ENCODE results near the gene PDE4D. TPM values are rescaled to one million over a fixed set of nuclear protein-coding genes. Genes with fewer than 3 reads are reported as not detected.

The PDE4D gene
- total and polyA plus RNA-seq, 2 donors (not counting 1 experiment from before 2014, with no cell fraction given): 14.9 to 171 TPM

DNA sequence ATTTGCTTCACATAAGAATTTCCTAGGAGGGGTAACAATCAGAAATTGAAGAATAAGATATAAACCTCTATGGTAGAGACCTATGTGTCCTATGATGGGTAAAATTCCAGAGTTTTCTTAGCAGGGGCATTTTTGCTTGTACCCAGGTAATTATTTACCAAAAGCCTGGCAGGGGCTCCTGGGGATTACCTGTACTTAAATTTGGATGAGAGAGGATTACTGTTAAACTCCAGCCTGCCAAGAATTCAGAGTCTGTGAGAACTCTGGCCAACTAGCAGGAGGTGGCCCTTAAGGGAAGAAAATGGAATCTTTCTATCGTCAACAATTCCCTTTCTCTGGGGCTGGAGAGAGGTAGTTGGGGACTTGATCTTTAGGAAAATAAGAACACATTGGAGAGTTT lies 460.4 kb downstream of the PDE4D start:
- no peak overlapping the region for H3K4me3 ChIP-seq (ENCODE audit: control extremely low read depth in 1 of 5, extremely low read depth in 1 of 5, insufficient read depth in 1 of 5, low read depth in 2 of 5, low read length in 4 of 5)
- H3K4me2 ChIP-seq (replicated peaks; ENCODE audit: low read depth, low read length, poor library complexity, severe bottlenecking): no peak overlapping the region
- no peak overlapping the region for H3K9ac ChIP-seq (ENCODE audit: low read length)
- H3K36me3 ChIP-seq (replicated peaks in 1 of 2; ENCODE audit: control extremely low read depth in 1 of 2, control insufficient read depth in 1 of 2, extremely low read depth in 1 of 2, insufficient read depth in 2 of 2, low read length in 1 of 2): no peaks in the 10 kb centered on the region
- H3K27me3 ChIP-seq (replicated peaks in 1 of 4; ENCODE audit: control extremely low read depth in 1 of 4, control insufficient read depth in 3 of 4, insufficient read depth in 4 of 4, low read length in 3 of 4): no peaks in the 10 kb centered on the region
- ChIA-PET CTCF (no interaction called here), POLR2A (no interaction called here)
- DNase-seq (no peak), ATAC-seq (ENCODE audit: low read depth) (no peak)
- TF ChIP-seq, protein P1, sequence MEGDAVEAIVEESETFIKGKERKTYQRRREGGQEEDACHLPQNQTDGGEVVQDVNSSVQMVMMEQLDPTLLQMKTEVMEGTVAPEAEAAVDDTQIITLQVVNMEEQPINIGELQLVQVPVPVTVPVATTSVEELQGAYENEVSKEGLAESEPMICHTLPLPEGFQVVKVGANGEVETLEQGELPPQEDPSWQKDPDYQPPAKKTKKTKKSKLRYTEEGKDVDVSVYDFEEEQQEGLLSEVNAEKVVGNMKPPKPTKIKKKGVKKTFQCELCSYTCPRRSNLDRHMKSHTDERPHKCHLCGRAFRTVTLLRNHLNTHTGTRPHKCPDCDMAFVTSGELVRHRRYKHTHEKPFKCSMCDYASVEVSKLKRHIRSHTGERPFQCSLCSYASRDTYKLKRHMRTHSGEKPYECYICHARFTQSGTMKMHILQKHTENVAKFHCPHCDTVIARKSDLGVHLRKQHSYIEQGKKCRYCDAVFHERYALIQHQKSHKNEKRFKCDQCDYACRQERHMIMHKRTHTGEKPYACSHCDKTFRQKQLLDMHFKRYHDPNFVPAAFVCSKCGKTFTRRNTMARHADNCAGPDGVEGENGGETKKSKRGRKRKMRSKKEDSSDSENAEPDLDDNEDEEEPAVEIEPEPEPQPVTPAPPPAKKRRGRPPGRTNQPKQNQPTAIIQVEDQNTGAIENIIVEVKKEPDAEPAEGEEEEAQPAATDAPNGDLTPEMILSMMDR (IDR thresholded peaks at IDR 0.05): no peak
- TF ChIP-seq EZH2 (IDR thresholded peaks at IDR 0.05; ENCODE audit: borderline replicate concordance, insufficient read depth, low read depth, low read length, poor library complexity, severe bottlenecking): no peak
- no peaks in the 10 kb centered on the region for H3K27me3 Mint-ChIP-seq
- no CpG with 5 or more reads among the region's 1 CpG for WGBS (ENCODE audit: insufficient coverage)
- H2AFZ ChIP-seq (ENCODE audit: insufficient read depth, low read depth, low read length, poor library complexity, severe bottlenecking): no peak overlapping the region
- H3K27ac Mint-ChIP-seq: no peak overlapping the region
- no peaks in the 10 kb centered on the region for H3K4me1 ChIP-seq (ENCODE audit: control insufficient read depth in 2 of 2, insufficient read depth in 2 of 2, low read length in 2 of 2)
- no peaks in the 10 kb centered on the region for H4K20me1 ChIP-seq (ENCODE audit: control insufficient read depth, insufficient read depth, low read length, poor library complexity, severe bottlenecking)
- H3K4me1 Mint-ChIP-seq: peaks cover 2% of the 10 kb centered on the region
- no peak overlapping the region for H3K4me3 Mint-ChIP-seq
- H3K9me3 ChIP-seq (ENCODE audit: control extremely low read depth in 1 of 3, control insufficient read depth in 2 of 3, insufficient read depth in 1 of 3, low read length in 2 of 3): no peaks in the 10 kb centered on the region
- no peaks in the 10 kb centered on the region for H3K9me3 Mint-ChIP-seq (ENCODE audit: insufficient read depth)
- H3K27ac ChIP-seq (ENCODE audit: low read length in 2 of 2): no peak overlapping the region
- no peaks in the 10 kb centered on the region for H3K79me2 ChIP-seq (ENCODE audit: control insufficient read depth, insufficient read depth, low read length)
- intact Hi-C loops (cut with micrococcal nuclease): no loop called here

DNA sequence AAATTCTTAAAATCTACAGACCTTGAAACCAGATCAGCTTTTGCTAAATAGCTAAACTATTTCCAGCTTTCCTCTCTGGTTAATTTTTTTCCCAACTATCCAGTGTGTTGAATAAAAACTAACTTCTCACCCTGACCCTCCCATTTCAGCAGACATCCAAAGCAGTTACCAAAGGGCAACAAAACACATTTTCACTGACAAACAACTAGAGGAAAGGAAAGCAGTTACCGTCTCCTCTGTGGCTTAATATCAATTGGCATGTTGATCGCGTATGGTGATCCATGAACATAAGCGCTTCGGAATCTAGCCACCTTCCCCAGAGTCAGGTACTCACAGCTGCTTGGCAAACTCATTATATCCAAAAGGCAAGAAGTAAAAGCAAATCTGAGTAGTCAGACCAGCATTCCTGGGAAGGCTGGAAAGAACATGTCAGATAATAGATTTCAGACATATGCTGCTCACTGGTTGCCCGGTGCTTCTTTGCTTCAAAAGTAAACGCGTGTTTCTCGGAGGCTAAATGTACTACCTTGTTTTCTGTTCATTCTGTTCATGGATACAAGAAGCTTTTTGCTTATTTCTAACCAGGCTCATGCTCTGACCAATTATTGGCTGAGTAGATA lies 463.4 kb downstream of the PDE4D start:
- ChIA-PET POLR2A (no interaction called here), CTCF (interaction anchor here (0.6 kb wide), 1 partner anchor 9 kb away, joined by 6 read pairs; no protein-coding TSS in a partner anchor)
- H3K27me3 ChIP-seq (replicated peaks in 1 of 4; ENCODE audit: control extremely low read depth in 1 of 4, control insufficient read depth in 3 of 4, insufficient read depth in 4 of 4, low read length in 3 of 4): no peaks in the 10 kb centered on the region
- no peaks in the 10 kb centered on the region for H3K36me3 ChIP-seq (replicated peaks in 1 of 2; ENCODE audit: control extremely low read depth in 1 of 2, control insufficient read depth in 1 of 2, extremely low read depth in 1 of 2, insufficient read depth in 2 of 2, low read length in 1 of 2)
- H3K27me3 Mint-ChIP-seq: no peaks in the 10 kb centered on the region
- no peaks in the 10 kb centered on the region for H3K79me2 ChIP-seq (ENCODE audit: control insufficient read depth, insufficient read depth, low read length)
- no peak overlapping the region for H3K27ac Mint-ChIP-seq
- no peaks in the 10 kb centered on the region for H3K9me3 ChIP-seq (ENCODE audit: control extremely low read depth in 1 of 3, control insufficient read depth in 2 of 3, insufficient read depth in 1 of 3, low read length in 2 of 3)
- H3K4me2 ChIP-seq (replicated peaks; ENCODE audit: low read depth, low read length, poor library complexity, severe bottlenecking): no peak overlapping the region
- no peak overlapping the region for H3K4me3 ChIP-seq (ENCODE audit: control extremely low read depth in 1 of 5, extremely low read depth in 1 of 5, insufficient read depth in 1 of 5, low read depth in 2 of 5, low read length in 4 of 5)
- H3K9me3 Mint-ChIP-seq (ENCODE audit: insufficient read depth): no peaks in the 10 kb centered on the region
- 94% methylated on average over 6 of the region's 9 CpGs for WGBS (ENCODE audit: insufficient coverage)
- H3K27ac ChIP-seq (ENCODE audit: low read length in 2 of 2): no peak overlapping the region
- ATAC-seq (ENCODE audit: low read depth) (no peak), DNase-seq (no peak)
- H3K4me3 Mint-ChIP-seq: no peak overlapping the region
- intact Hi-C loops (cut with micrococcal nuclease): no loop called here
- H2AFZ ChIP-seq (ENCODE audit: insufficient read depth, low read depth, low read length, poor library complexity, severe bottlenecking): no peak overlapping the region
- H3K9ac ChIP-seq (ENCODE audit: low read length): no peak overlapping the region
- no peaks in the 10 kb centered on the region for H3K4me1 ChIP-seq (ENCODE audit: control insufficient read depth in 2 of 2, insufficient read depth in 2 of 2, low read length in 2 of 2)
- no peaks in the 10 kb centered on the region for H4K20me1 ChIP-seq (ENCODE audit: control insufficient read depth, insufficient read depth, low read length, poor library complexity, severe bottlenecking)
- no peaks in the 10 kb centered on the region for H3K4me1 Mint-ChIP-seq
- TF ChIP-seq EZH2 (IDR thresholded peaks at IDR 0.05; ENCODE audit: borderline replicate concordance, insufficient read depth, low read depth, low read length, poor library complexity, severe bottlenecking): no peak
- TF ChIP-seq, protein P1 (IDR thresholded peaks at IDR 0.05): no peak
